ENCODE results near the gene MLYCD. TPM values are rescaled to one million over a fixed set of nuclear protein-coding genes. Genes with fewer than 3 reads are reported as not detected.
"Not testable (repeated sequence)": the region's sequence is repeated elsewhere in the genome, so short reads cannot be mapped to it uniquely, and the experiment has no call there.

Gene MLYCD
- total RNA-seq, 2 experiments from 2014 or later = 3.0 to 3.5 TPM

GRCh38 chr16:83948914-83949723, 50.2 kb downstream of the MLYCD start:
- peaks cover 9% of the 10 kb centered on the region for H3K4me1 Mint-ChIP-seq (ENCODE audit: low read depth)
- H3K9me3 Mint-ChIP-seq = no peaks in the 10 kb centered on the region
- no peak for DNase-seq
- no peak overlapping the region for H3K27ac Mint-ChIP-seq
- ChIA-PET POLR2A (no interaction called here), CTCF (no interaction called here)
- H3K4me3 Mint-ChIP-seq = no peak overlapping the region
- intact Hi-C loops (cut with micrococcal nuclease) = no loop called here
- no peaks in the 10 kb centered on the region for H3K36me3 Mint-ChIP-seq
- H3K27me3 Mint-ChIP-seq = peaks cover 5% of the 10 kb centered on the region

GRCh38 chr16:83949724-83950001, 50.7 kb downstream of the MLYCD start:
- no peaks in the 10 kb centered on the region for H3K36me3 Mint-ChIP-seq
- ChIA-PET POLR2A (no interaction called here), CTCF (no interaction called here)
- H3K4me1 Mint-ChIP-seq (ENCODE audit: low read depth) = peaks cover 9% of the 10 kb centered on the region
- H3K4me3 Mint-ChIP-seq = no peak overlapping the region
- DNase-seq = no peak
- intact Hi-C loops (cut with micrococcal nuclease) = loop anchor here (5.0 kb wide), 1 partner anchor 238 kb away; the partner anchor contains the start of gene TAF1C
- no peak overlapping the region for H3K27ac Mint-ChIP-seq
- peaks cover 10% of the 10 kb centered on the region for H3K27me3 Mint-ChIP-seq
- no peaks in the 10 kb centered on the region for H3K9me3 Mint-ChIP-seq

- peaks cover 17% of the 10 kb centered on the region for H3K27me3 Mint-ChIP-seq
- intact Hi-C loops (cut with micrococcal nuclease) = loop anchor here (5.0 kb wide), 1 partner anchor 236 kb away; the partner anchor contains the start of gene TAF1C
- CTCF ChIA-PET; H3K4me3 Mint-ChIP-seq; H3K27ac Mint-ChIP-seq; H3K36me3 Mint-ChIP-seq; H3K4me1 Mint-ChIP-seq (ENCODE audit: low read depth); H3K9me3 Mint-ChIP-seq; DNase-seq; POLR2A ChIA-PET: not testable (repeated sequence)
Measured at GRCh38 chr16:83950862-83951399, 52.0 kb downstream of the MLYCD start.

- intact Hi-C loops (cut with micrococcal nuclease) = loop anchor here (5.0 kb wide), 1 partner anchor 236 kb away; the partner anchor contains the start of gene TAF1C
- no peak for DNase-seq
- Mint-ChIP-seq H3K4me1 (ENCODE audit: low read depth) (peaks cover 9% of the 10 kb centered on the region), H3K27me3 (peaks cover 18% of the 10 kb centered on the region), H3K27ac (no peak overlapping the region), H3K36me3 (no peaks in the 10 kb centered on the region), H3K4me3 (no peak overlapping the region), H3K9me3 (no peaks in the 10 kb centered on the region)
- CTCF ChIA-PET = no interaction called here
- POLR2A ChIA-PET = no interaction called here
Measured at GRCh38 chr16:83951544-83951943, 52.6 kb downstream of the MLYCD start.

- ChIA-PET POLR2A (interaction anchor here (0.9 kb wide), 1 partner anchor 20 kb away, joined by 3 read pairs; no protein-coding TSS in a partner anchor), CTCF (no interaction called here)
- no peaks in the 10 kb centered on the region for H3K9me3 Mint-ChIP-seq
- H3K27me3 Mint-ChIP-seq = peaks cover 21% of the 10 kb centered on the region
- intact Hi-C loops (cut with micrococcal nuclease) = loop anchor here (2.0 to 5.0 kb wide), 2 partner anchors 54 to 235 kb away; partner anchors contain the start of genes MLYCD and TAF1C
- no peak overlapping the region for H3K27ac Mint-ChIP-seq
- peaks cover 9% of the 10 kb centered on the region for H3K4me1 Mint-ChIP-seq (ENCODE audit: low read depth)
- no peak overlapping the region for H3K4me3 Mint-ChIP-seq
- no peak for DNase-seq
- H3K36me3 Mint-ChIP-seq = no peaks in the 10 kb centered on the region
Measured at GRCh38 chr16:83952587-83952939, 53.6 kb downstream of the MLYCD start.

- CTCF ChIA-PET = interaction anchor here (0.8 to 6.8 kb wide), 10 partner anchors 27 to 164 kb away, joined by 3 to 110 read pairs (median 4); partner anchors contain the start of genes MBTPS1 and MLYCD
- no peak within 1 kb of the TSS for H3K27ac Mint-ChIP-seq
- no peaks in the 10 kb centered on the region for H3K36me3 Mint-ChIP-seq
- peak; percentile 91 for DNase-seq
- no peaks in the 10 kb centered on the region for H3K9me3 Mint-ChIP-seq
- peak within 1 kb of the TSS; percentile 57 for H3K4me3 Mint-ChIP-seq
- intact Hi-C loops (cut with micrococcal nuclease) = loop anchor here (1.0 to 5.0 kb wide), 4 partner anchors 54 to 234 kb away; partner anchors contain the start of genes HSBP1, MLYCD and TAF1C
- peaks cover 21% of the 10 kb centered on the region for H3K27me3 Mint-ChIP-seq
- peaks cover 9% of the 10 kb centered on the region for H3K4me1 Mint-ChIP-seq (ENCODE audit: low read depth)
- POLR2A ChIA-PET = interaction anchor here (0.5 to 0.9 kb wide), 2 partner anchors 21 to 108 kb away, joined by 3 read pairs; no protein-coding TSS in a partner anchor
Measured at GRCh38 chr16:83952940-83953795, 54.3 kb downstream of the MLYCD start, which contains the start of gene OSGIN1. Gene OSGIN1, plus strand, starts transcription at chr16:83953240. Its CDS starts 4,432 bp downstream, at chr16:83957672.

GRCh38 chr16:83953796-83954576, 55.1 kb downstream of the MLYCD start:
- Mint-ChIP-seq H3K9me3 (no peaks in the 10 kb centered on the region), H3K27ac (no peak overlapping the region), H3K36me3 (no peaks in the 10 kb centered on the region), H3K4me3 (peak overlapping the region; percentile 45), H3K4me1 (ENCODE audit: low read depth) (peaks cover 9% of the 10 kb centered on the region), H3K27me3 (peaks cover 21% of the 10 kb centered on the region)
- intact Hi-C loops (cut with micrococcal nuclease) = loop anchor here (1.0 to 5.0 kb wide), 4 partner anchors 55 to 233 kb away; partner anchors contain the start of genes HSBP1, MLYCD and TAF1C
- CTCF ChIA-PET = interaction anchor here (0.6 to 6.8 kb wide), 13 partner anchors 27 to 415 kb away, joined by 3 to 110 read pairs (median 4); partner anchors contain the start of genes MBTPS1 and MLYCD
- peak; percentile 17 for DNase-seq
- POLR2A ChIA-PET = interaction anchor here (0.5 kb wide), 1 partner anchor 107 kb away, joined by 3 read pairs; no protein-coding TSS in a partner anchor

GRCh38 chr16:83954577-83955016, 55.7 kb downstream of the MLYCD start:
- intact Hi-C loops (cut with micrococcal nuclease) = loop anchor here (5.0 kb wide), 1 partner anchor 233 kb away; the partner anchor contains the start of gene TAF1C
- CTCF ChIA-PET = interaction anchor here (0.6 to 6.8 kb wide), 10 partner anchors 28 to 1072 kb away, joined by 3 to 110 read pairs (median 4); partner anchors contain the start of gene MBTPS1
- Mint-ChIP-seq H3K27me3 (peaks cover 21% of the 10 kb centered on the region), H3K4me1 (ENCODE audit: low read depth) (peaks cover 9% of the 10 kb centered on the region), H3K9me3 (no peaks in the 10 kb centered on the region), H3K4me3 (no peak overlapping the region), H3K27ac (no peak overlapping the region), H3K36me3 (no peaks in the 10 kb centered on the region)
- no peak for DNase-seq
- POLR2A ChIA-PET = no interaction called here

- no peak for DNase-seq
- ChIA-PET POLR2A (no interaction called here), CTCF (interaction anchor here (0.9 to 6.8 kb wide), 8 partner anchors 66 to 1071 kb away, joined by 3 to 110 read pairs (median 3); no protein-coding TSS in a partner anchor)
- no peaks in the 10 kb centered on the region for H3K9me3 Mint-ChIP-seq
- H3K4me3 Mint-ChIP-seq = no peak overlapping the region
- H3K36me3 Mint-ChIP-seq = no peaks in the 10 kb centered on the region
- peaks cover 21% of the 10 kb centered on the region for H3K27me3 Mint-ChIP-seq
- no peak overlapping the region for H3K27ac Mint-ChIP-seq
- intact Hi-C loops (cut with micrococcal nuclease) = loop anchor here (1.0 kb wide), 1 partner anchor 110 kb away; no protein-coding TSS in a partner anchor
- peaks cover 9% of the 10 kb centered on the region for H3K4me1 Mint-ChIP-seq (ENCODE audit: low read depth)
Measured at GRCh38 chr16:83955218-83956130, 56.6 kb downstream of the MLYCD start.

Measured in activated CD4-positive, alpha-beta memory T cell treated with anti-CD3 and anti-CD28 coated beads for 36 hours (primary cell).